ENCODE measurements around the gene STAT3.
"Not testable (repeated sequence)": the region's sequence is repeated elsewhere in the genome, so short reads cannot be mapped to it uniquely, and the experiment has no call there.

Gene STAT3

GRCh38 chr17:42388381-42389134, at the start of gene STAT3:
STAT3 (minus strand) TSS chr17:42388442; CDS start chr17:42348516, 39,926 bp downstream.
- peak; percentile 100 for DNase-seq (ENCODE audit: low read depth in 2 of 2)

- DNase-seq (ENCODE audit: low read depth in 2 of 2), result no peak
These were observed 48.1 kb upstream of the STAT3 start for GRCh38 chr17:42436391-42436790.

GRCh38 chr17:42431758-42432161, 43.5 kb upstream of the STAT3 start:
- DNase-seq (ENCODE audit: low read depth in 2 of 2), result no peak

- DNase-seq (ENCODE audit: low read depth in 2 of 2), result no peak
These were observed 41.6 kb upstream of the STAT3 start for GRCh38 chr17:42429726-42430447.

- no peak for DNase-seq (ENCODE audit: low read depth in 2 of 2)
These were observed 40.1 kb upstream of the STAT3 start for GRCh38 chr17:42428141-42428944.

GRCh38 chr17:42424991-42425610, 36.9 kb upstream of the STAT3 start:
- DNase-seq (ENCODE audit: low read depth in 2 of 2), result no peak

GRCh38 chr17:42423766-42424165, 35.5 kb upstream of the STAT3 start:
- DNase-seq (ENCODE audit: low read depth in 2 of 2), result no peak

GRCh38 chr17:42422958-42423712, 34.9 kb upstream of the STAT3 start, which contains the start of gene CAVIN1:
CAVIN1 (minus strand) TSS chr17:42423256; CDS start chr17:42423097, 159 bp downstream.
- no peak for DNase-seq (ENCODE audit: low read depth in 2 of 2)

- DNase-seq (ENCODE audit: low read depth in 2 of 2), result no peak
These were observed 34.2 kb upstream of the STAT3 start for GRCh38 chr17:42422412-42422957.

- DNase-seq (ENCODE audit: low read depth in 2 of 2), result no peak
These were observed 33.5 kb upstream of the STAT3 start for GRCh38 chr17:42421507-42422338.

GRCh38 chr17:42421136-42421506, 32.9 kb upstream of the STAT3 start:
- DNase-seq (ENCODE audit: low read depth in 2 of 2), result no peak

GRCh38 chr17:42417981-42418380, 29.7 kb upstream of the STAT3 start:
- not testable (repeated sequence) for DNase-seq (ENCODE audit: low read depth in 2 of 2)

GRCh38 chr17:42414704-42415409, 26.6 kb upstream of the STAT3 start:
- DNase-seq (ENCODE audit: low read depth in 2 of 2), result no peak

GRCh38 chr17:42413464-42414040, 25.3 kb upstream of the STAT3 start:
- DNase-seq (ENCODE audit: low read depth in 2 of 2), result no peak

- no peak for DNase-seq (ENCODE audit: low read depth in 2 of 2)
These were observed 23.9 kb upstream of the STAT3 start for GRCh38 chr17:42411905-42412679.

GRCh38 chr17:42411361-42411760, 23.1 kb upstream of the STAT3 start:
- DNase-seq (ENCODE audit: low read depth in 2 of 2), result no peak

GRCh38 chr17:42410319-42410685, 22.1 kb upstream of the STAT3 start:
- DNase-seq (ENCODE audit: low read depth in 2 of 2), result no peak

Measured in stimulated activated CD8-positive, alpha-beta memory T cell treated with anti-CD3 and anti-CD28 coated beads, Interleukin-2, amount 100 ng/mL, for 1 hour (primary cell).